ENCODE measurements around the gene TRAPPC1.
A peak's percentile ranks its signal among the peaks of the same experiment; 100 is the strongest.

Gene TRAPPC1

DNA sequence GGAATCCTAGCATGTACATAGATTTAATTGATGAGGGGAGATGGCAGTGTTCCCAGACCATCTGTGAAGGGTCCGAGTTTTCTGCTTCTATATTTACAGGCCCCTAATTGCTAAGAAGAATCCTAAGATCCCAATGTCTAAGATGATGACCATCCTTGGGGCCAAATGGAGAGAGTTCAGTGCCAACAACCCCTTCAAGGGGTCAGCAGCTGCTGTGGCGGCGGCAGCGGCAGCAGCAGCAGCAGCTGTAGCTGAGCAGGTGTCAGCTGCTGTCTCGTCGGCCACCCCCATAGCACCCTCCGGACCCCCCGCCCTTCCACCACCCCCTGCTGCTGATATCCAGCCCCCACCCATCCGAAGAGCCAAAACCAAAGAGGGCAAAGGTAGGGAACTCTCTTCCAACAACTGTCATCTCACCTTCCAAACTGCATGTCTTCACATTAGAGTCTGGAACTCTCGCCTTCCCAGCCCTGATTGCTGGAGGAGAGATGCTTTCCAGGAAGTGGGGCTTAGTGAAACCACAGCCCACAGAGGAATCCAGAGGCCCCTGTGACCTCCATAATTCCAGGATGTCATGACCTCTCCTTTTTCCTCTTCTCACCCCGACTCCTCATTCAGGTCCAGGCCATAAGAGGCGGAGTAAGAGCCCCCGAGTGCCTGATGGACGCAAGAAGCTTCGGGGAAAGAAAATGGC, 38.4 kb downstream of the TRAPPC1 start:
- Mint-ChIP-seq H3K36me3 (peaks cover 30% of the 10 kb centered on the region), H3K4me1 (peaks cover 27% of the 10 kb centered on the region), H3K4me3 (no peak overlapping the region), H3K27ac (peak overlapping the region; percentile 59), H3K27me3 (no peaks in the 10 kb centered on the region), H3K9me3 (no peaks in the 10 kb centered on the region)

DNA sequence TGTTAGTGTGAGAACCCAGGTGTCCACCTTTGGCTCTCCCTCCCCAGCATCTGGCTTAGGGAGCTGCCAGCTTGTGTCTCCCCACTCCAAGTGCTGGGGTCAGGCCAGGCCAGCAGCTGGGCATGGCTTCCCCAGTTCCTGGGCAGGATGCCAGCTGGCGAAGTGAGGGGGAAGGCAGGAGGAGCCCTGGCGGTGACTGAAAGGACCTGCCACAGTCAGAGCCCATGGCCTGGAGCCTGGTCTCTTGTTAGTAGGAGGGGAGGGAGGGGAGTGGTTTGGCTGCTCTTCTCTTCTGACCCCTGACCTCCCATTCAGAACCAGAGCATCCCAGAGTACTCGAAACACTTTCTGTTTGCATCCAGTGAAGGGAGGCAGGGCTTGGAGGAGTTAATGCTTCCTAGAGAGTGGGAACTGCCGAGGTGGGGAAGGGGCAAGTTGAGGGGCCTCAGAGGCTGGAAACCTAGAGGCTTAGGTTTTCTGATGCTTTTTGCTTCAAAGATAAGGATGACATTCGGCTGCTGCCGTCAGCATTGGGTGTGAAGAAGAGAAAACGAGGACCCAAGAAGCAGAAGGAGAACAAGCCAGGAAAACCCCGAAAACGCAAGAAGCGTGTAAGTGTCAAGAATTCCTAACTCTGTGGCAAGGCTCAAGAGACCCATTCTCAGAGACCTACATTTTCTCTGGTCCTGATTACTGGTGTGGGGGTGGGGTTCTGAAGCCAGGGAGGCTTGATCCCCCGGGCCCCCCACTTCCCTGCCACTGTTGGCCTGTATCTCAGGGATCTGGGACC, 42.4 kb downstream of the TRAPPC1 start:
- peak overlapping the region; percentile 15 for H3K4me3 Mint-ChIP-seq
- H3K9me3 Mint-ChIP-seq: no peaks in the 10 kb centered on the region
- H3K4me1 Mint-ChIP-seq: peaks cover 11% of the 10 kb centered on the region
- H3K36me3 Mint-ChIP-seq: peaks cover 16% of the 10 kb centered on the region
- H3K27ac Mint-ChIP-seq: no peak overlapping the region
- H3K27me3 Mint-ChIP-seq: no peaks in the 10 kb centered on the region

DNA sequence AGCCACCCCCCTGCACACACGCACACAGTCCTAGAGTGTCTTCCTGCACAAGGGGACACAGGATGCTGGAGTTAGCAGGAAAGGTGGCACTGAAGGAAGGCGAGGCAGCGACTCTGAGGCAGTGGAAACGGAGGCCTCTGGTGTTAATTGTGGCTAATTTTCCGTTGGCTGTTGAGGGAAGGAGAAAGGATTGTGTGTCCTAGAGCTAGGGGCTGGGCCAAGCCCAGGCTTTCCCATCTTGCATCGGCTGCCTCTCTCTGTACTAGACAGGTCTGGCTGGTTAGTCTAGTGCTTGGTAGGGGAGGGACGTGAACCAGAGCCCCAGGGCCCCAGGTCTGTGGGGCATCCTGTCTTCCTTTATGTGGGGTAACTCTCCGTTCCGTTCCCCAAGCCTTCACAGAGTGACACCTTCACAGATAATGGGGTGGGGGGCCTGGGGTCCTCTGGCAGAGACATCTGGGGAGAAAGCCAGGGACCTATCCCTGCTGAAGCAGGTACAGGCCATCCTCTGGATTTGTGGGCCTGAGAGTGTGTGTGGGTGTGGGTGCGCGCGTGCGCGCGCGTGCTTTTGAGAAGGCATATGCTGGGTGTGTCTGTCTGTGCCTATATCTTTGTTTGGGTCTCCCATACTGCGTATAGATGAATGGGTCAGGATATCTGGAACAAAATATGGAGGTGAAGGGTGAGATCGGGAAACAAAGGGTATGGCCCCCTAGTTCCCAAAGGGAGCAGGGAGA, 43.4 kb downstream of the TRAPPC1 start, which contains the start of gene CHD3:
Gene CHD3 (plus strand): TSS at position 606 of the 737 bp plus-strand sequence. CDS start 212 bp downstream, outside the sequence.
- Mint-ChIP-seq H3K36me3 (peaks cover 11% of the 10 kb centered on the region), H3K9me3 (no peaks in the 10 kb centered on the region), H3K27me3 (no peaks in the 10 kb centered on the region), H3K27ac (no peak within 1 kb of the TSS), H3K4me1 (peaks cover 11% of the 10 kb centered on the region), H3K4me3 (peak within 1 kb of the TSS; percentile 15)

DNA sequence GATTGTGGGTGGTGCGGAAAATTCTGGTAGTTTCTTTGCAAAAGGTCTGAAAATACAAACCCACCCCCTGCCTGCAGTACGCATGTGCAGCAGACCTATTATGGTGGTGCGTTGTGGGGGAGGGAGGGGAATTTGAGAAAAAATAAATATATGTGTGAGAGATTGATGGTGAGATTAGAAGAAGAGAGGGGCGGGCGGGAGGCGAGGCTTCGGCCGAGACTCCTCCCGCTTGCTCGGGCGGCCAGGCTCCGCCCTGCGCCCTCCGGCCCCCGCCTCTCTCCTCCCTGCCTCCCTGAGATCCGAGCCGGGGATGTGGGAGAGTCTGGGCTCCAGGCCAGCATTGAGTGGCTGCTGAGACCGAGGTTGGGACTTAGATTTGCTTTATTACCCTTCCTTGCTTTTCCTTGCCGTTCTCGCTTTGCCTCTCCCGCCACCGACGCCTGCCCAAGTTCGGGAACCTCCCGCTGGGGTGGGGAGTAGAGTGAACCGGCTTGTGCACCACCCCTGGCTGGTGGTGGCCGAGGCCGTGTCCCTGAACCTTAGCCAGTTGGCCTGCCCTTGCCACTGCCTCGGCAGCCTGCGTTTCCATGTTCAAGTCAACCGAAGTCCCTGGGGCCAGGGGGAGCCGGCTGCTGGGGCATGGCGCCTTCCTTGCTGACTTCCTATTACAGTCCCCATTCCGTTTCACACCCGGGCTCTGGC, 44.1 kb downstream of the TRAPPC1 start:
- H3K4me3 Mint-ChIP-seq: no peak overlapping the region
- no peaks in the 10 kb centered on the region for H3K9me3 Mint-ChIP-seq
- peaks cover 11% of the 10 kb centered on the region for H3K4me1 Mint-ChIP-seq

DNA sequence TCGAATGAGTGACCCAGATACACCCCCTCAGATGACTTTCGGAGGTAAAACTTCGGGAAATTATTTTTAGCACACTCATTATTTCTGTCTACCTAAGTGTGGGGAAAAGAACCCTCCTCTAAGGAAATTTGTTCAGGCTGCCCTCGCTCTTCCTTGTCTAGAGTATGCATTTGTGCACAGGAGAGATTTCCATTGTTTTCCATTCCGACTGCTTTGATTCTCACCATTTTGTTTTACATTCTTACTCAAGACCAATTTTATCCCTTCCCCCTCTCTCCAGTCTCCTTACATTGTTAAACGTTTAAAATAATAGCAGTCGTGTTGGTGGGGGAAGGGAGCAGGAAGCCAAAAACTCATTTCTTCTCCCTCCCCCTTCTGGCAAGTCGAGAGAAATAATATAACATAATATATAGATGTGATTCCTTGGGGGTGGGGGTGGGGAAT, 44.7 kb downstream of the TRAPPC1 start:
- Mint-ChIP-seq H3K4me1 (peaks cover 11% of the 10 kb centered on the region), H3K4me3 (no peak overlapping the region), H3K9me3 (no peaks in the 10 kb centered on the region), H3K36me3 (peaks cover 10% of the 10 kb centered on the region), H3K27me3 (no peaks in the 10 kb centered on the region), H3K27ac (no peak overlapping the region)

More for the DNA sequence above, 44.1 kb downstream of the TRAPPC1 start:
- Mint-ChIP-seq H3K27ac (no peak overlapping the region), H3K27me3 (no peaks in the 10 kb centered on the region), H3K36me3 (peaks cover 11% of the 10 kb centered on the region)

DNA sequence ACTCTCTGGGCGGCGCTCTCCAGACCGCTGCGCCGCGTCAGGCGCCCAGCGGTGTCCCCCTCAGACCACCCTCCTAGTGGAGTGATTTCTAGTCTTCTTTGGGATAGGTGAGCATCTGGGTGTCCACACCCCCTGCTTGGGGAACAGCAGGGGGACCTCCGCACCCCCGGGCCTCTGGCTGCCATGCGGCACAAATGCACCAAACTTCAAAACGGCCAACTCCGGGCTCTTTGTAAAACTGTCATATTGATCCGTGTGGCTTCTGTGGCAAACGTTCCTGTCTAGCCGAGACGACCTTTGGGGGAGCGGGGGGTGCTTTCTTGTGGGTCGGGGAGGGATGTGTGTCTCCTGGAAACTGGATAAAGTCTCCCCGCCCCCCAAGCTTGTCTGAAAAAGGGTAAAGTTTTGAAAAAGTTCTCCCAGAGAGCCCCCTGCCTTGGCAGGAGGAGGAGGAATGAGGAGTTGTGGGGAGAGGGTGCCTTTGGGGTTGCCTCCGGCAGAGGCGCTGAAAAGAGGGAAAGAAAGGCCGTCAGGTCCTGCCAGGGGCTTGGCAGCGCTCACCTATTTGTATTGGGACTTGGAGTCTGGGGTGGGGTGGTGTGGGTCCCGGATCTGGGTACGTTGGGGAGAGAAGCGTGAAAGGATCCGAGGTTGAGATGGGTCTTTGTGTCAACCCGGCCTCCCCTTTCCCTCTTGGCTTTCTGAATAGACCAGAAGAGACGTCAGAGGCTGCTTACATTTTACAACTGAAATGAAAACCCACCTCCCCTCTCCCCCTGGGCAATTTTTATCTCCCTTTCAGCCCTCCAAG, 45.3 kb downstream of the TRAPPC1 start:
- H3K9me3 Mint-ChIP-seq: no peaks in the 10 kb centered on the region
- no peak overlapping the region for H3K4me3 Mint-ChIP-seq
- no peaks in the 10 kb centered on the region for H3K27me3 Mint-ChIP-seq
- peaks cover 11% of the 10 kb centered on the region for H3K4me1 Mint-ChIP-seq
- no peak overlapping the region for H3K27ac Mint-ChIP-seq
- H3K36me3 Mint-ChIP-seq: peaks cover 8% of the 10 kb centered on the region

DNA sequence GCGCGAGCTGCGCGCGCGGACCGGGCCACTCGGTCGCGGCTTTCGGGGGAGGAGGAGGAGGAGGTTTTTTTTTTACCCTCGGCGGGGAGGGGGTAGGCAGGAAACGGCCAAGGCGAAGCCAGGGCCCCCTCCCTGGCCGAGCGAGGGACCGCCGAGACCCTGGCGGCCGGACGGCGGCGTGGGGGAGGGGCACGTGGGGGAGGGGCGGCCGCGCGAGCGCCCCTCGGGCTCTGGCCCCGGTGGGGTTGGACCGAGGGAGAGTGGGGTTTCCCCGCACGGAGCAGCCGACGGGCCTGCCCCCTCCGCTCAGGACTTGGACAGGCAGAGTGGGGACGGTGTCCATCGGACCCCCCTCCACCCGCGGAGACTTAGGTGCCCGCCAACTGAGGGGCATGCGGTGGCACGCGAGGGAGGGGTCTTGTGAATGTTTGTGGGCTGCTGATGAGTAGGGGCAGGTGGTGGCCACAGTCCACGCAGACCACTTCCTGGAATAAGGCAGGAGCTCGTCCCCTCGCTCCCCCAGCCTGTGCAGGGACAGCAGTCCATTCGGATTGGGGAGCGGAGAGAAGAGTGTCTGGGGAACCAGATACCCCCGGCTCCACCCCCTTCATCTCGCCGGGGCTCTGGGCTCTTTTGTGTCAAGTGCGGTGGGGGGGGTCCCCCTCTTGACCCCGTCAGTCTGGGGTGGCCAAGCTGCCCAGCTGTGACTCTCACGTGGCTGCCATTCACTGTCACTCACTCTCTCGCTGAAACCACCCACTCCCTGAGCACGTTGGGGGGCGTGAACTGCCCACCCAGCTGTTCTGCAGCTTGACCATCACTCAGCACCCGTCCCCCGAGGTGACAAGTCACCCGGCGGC, 46.1 kb downstream of the TRAPPC1 start:
- peaks cover 10% of the 10 kb centered on the region for H3K4me1 Mint-ChIP-seq
- no peaks in the 10 kb centered on the region for H3K9me3 Mint-ChIP-seq
- peak overlapping the region; percentile 63 for H3K27ac Mint-ChIP-seq
- H3K4me3 Mint-ChIP-seq: peak overlapping the region; percentile 37
- no peaks in the 10 kb centered on the region for H3K27me3 Mint-ChIP-seq
- H3K36me3 Mint-ChIP-seq: peaks cover 7% of the 10 kb centered on the region

DNA sequence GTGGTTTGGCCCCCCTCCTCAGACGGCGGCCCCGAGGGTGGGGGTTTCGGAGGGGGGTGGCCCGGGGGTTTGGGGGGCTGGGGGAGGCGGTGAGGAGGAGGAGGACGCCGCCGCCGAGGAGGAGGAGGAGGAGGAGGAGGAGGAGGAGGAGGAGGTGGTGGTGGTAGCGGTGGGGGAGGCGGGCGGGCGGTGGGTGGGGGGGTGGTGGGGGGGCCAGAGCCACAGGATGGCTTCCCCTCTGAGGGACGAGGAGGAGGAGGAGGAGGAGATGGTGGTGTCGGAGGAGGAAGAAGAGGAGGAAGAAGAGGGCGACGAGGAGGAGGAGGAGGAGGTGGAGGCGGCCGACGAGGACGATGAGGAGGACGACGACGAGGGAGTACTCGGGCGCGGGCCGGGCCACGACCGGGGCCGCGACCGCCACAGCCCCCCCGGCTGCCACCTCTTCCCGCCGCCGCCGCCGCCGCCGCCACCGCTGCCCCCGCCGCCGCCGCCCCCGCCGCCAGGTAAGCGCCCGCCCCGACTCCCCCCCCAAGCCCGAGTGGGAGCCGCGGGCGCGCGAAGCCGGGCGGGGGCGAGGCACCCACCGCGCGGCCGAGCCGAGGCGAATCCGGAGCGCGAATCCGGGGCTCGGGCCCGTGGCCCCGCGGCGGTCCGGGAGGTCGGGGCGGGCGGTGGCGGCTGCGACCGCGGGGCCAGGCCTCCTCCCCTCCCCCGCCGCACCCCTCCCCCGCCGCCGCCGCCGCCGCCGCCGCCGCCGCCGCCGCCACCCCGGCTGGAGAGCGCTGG, 47.0 kb downstream of the TRAPPC1 start:
- Mint-ChIP-seq H3K36me3 (peaks cover 3% of the 10 kb centered on the region), H3K9me3 (no peaks in the 10 kb centered on the region), H3K4me1 (peaks cover 5% of the 10 kb centered on the region), H3K27me3 (no peaks in the 10 kb centered on the region), H3K27ac (peak overlapping the region; percentile 72), H3K4me3 (peak overlapping the region; percentile 61)

DNA sequence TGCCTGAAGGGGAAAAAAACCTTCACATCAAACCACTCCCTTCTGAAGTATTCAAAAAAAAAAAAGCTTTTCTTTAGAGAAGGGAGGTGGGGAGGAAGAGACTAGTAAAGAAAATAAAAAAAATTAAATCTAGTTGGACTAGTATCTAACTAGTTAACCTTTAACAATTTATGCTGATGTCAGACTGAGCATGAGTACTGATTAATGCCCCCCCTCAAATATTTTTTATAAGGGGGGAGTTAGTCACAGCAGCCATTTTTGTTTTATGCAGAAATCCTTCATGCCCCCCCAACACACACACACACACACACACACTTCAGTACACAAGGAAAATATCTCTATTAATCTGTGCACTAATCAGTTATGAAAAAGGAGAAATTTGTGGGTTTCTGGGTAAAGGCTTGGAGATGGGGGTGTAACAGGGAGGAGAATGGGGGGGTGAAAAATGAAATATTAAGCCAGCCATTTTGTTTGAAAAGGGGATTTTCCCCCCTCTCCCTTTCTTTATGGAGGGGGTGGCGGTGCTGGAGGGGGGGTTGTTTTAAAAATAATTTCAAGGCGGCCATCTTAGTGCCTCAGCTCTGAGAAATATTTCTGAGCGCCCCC, 47.9 kb downstream of the TRAPPC1 start:
- H3K27ac Mint-ChIP-seq: peak overlapping the region; percentile 77
- H3K27me3 Mint-ChIP-seq: no peaks in the 10 kb centered on the region
- H3K9me3 Mint-ChIP-seq: no peaks in the 10 kb centered on the region
- H3K36me3 Mint-ChIP-seq: peaks cover 3% of the 10 kb centered on the region
- peak overlapping the region; percentile 73 for H3K4me3 Mint-ChIP-seq
- H3K4me1 Mint-ChIP-seq: no peaks in the 10 kb centered on the region

DNA sequence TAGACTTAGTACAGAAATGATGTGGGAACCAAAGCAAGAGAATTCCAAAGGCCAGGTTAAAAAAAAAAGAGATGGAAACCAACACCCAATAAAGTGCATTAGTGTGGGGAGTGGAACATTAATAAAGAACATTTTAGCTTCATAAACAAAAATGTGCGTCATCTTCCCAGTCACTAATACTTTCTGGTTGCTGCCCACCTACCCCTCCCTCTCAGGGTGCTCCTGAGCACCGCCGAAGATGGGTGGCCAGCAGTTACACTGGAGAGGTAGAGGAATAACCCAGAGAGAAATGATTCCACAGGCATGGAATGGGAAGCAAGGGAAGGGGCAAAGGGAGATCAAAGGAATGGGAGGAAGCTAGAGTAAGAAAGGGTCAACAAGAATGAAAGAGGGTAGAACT, 49.1 kb downstream of the TRAPPC1 start:
- Mint-ChIP-seq H3K4me1 (no peaks in the 10 kb centered on the region), H3K27ac (no peak overlapping the region), H3K27me3 (no peaks in the 10 kb centered on the region), H3K9me3 (no peaks in the 10 kb centered on the region), H3K36me3 (peaks cover 3% of the 10 kb centered on the region), H3K4me3 (no peak overlapping the region)

DNA sequence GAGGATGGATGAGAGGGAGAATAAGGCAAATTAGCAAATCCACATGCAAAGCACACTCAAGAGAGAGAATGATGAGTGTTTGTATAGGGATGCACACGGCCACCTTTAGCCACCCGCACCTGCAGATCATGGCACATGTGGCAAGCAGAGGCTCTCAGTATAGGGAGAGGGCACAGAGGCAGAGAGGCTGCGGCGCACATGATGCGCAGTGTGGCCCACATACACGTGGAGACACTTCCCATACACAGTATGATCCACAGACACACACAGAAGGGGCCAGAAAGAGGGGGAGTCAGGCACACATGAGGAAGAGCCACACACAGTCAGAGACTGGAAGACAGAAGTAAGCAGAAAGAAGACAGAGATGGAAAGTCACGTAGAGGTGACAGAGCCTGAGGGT, 49.7 kb downstream of the TRAPPC1 start:
- H3K27ac Mint-ChIP-seq: no peak overlapping the region
- peaks cover 3% of the 10 kb centered on the region for H3K36me3 Mint-ChIP-seq
- no peaks in the 10 kb centered on the region for H3K9me3 Mint-ChIP-seq
- no peaks in the 10 kb centered on the region for H3K27me3 Mint-ChIP-seq
- H3K4me1 Mint-ChIP-seq: no peaks in the 10 kb centered on the region
- no peak overlapping the region for H3K4me3 Mint-ChIP-seq

DNA sequence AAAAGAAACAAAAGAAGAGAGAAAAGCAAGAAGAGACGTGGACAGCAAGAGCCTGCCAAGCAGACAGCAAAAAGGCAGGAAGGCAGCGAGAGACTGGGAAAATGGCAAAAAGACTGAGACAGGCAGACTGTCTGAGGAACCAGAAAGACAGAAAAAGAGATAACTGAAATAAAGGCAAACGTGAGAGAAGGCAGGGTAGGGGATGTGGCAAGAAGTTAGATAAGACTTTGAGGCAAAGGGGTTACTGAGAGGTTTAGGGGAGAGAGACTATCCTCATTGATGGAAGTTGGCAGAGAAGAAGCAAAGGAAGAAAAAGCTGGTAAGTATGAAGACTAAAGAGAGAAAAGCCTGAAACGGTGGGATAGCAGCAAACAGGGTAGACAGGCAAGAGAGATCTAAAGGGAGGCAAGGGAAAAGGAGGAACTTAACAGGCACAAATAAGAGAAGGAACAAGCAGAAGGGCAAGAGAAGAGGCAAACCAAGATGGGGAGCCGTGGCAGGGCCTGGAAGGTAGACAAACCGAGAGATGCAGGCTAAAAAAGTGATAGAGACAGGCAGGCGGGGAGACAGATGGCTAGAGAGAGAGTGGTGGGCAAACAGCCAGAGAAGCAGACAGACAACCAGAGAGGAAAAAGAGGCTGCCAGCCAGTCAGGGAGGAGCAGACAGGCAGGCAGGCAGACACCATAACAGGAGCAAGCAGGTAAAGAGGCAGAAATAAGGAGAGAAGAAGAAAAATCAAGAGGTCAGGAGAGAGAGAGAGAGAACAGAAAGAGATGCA, 50.3 kb downstream of the TRAPPC1 start:
- Mint-ChIP-seq H3K4me1 (peaks cover 5% of the 10 kb centered on the region), H3K4me3 (no peak overlapping the region), H3K36me3 (peaks cover 4% of the 10 kb centered on the region), H3K27ac (no peak overlapping the region), H3K9me3 (no peaks in the 10 kb centered on the region), H3K27me3 (no peaks in the 10 kb centered on the region)

All from activated naive CD4-positive, alpha-beta T cell treated with anti-CD3 and anti-CD28 coated beads, Interleukin-2, amount 50 U/mL, for 24 hours (primary cell).